ENCODE data around the gene PFN1. TPM values are rescaled to one million over a fixed set of nuclear protein-coding genes. Genes with fewer than 3 reads are reported as not detected.

Gene PFN1
- total RNA-seq, 1 experiment from 2014 or later = 367 TPM

DNA sequence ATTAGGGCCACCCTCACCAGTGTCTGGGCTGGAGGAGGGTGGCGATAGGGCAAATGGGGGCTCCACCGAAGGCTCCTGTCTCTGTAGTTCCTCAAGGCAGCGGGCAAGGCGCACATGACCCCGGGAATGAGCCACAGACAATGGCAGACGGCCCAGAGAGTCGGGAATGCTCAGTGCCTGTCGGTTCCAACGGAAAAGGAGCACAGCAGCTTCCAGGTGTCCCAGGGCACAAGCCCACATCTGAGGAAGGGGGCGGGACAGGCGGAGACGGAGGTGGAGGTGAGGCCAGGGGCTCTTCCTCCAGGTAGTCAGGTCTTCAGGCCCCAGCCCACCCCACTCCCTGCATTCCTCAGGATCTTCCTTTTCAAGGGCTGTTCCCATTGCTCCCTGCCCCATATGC is 24.4 kb upstream of the PFN1 start:
- CTCF ChIA-PET = no interaction called here
- TF ChIP-seq CTCF (IDR thresholded peaks at IDR 0.05; ENCODE audit: insufficient read depth in 1 of 2, low read depth in 1 of 2, low read length in 1 of 2, severe bottlenecking in 1 of 2, unreplicated experiment in 1 of 2) = no peak
- Histone ChIP-seq H3K36me3 (ENCODE audit: control insufficient read depth, insufficient read depth, low read length) (no peaks in the 10 kb centered on the region), H3K9me3 (no peaks in the 10 kb centered on the region), H3K4me1 (peaks cover 4% of the 10 kb centered on the region; the same call in 1 of the 2 replicates), H3K4me3 (ENCODE audit: low read depth, low read length) (no peak overlapping the region), H3K27me3 (replicated peaks; ENCODE audit: control insufficient read depth, insufficient read depth, low read length) (no peaks in the 10 kb centered on the region)
- no peaks in the 10 kb centered on the region for H3K27me3 Mint-ChIP-seq (ENCODE audit: insufficient read depth, unreplicated experiment)
- no TSS peak for BruUV-seq (replicated peaks)
- POLR2A ChIA-PET = no interaction called here
- H3K36me3 Mint-ChIP-seq (ENCODE audit: insufficient read depth, unreplicated experiment) = peaks cover 37% of the 10 kb centered on the region
- intact Hi-C loops (cut with micrococcal nuclease; ENCODE audit: unreplicated experiment) = no loop called here
- H3K4me1 Mint-ChIP-seq (ENCODE audit: low read depth, unreplicated experiment) = peaks cover 9% of the 10 kb centered on the region
- peak overlapping the region; percentile 49 for H3K4me3 Mint-ChIP-seq (ENCODE audit: unreplicated experiment)
- H3K27ac Mint-ChIP-seq (ENCODE audit: unreplicated experiment) = peak overlapping the region; percentile 66
- DNase-seq = no peak
- H3K9me3 Mint-ChIP-seq (ENCODE audit: unreplicated experiment) = no peaks in the 10 kb centered on the region

- BruUV-seq (replicated peaks) = no TSS peak
- Mint-ChIP-seq H3K27me3 (ENCODE audit: insufficient read depth, unreplicated experiment) (no peaks in the 10 kb centered on the region), H3K4me3 (ENCODE audit: unreplicated experiment) (peak overlapping the region; percentile 49), H3K27ac (ENCODE audit: unreplicated experiment) (peak overlapping the region; percentile 66), H3K4me1 (ENCODE audit: low read depth, unreplicated experiment) (peaks cover 9% of the 10 kb centered on the region), H3K36me3 (ENCODE audit: insufficient read depth, unreplicated experiment) (peaks cover 37% of the 10 kb centered on the region), H3K9me3 (ENCODE audit: unreplicated experiment) (no peaks in the 10 kb centered on the region)
- TF ChIP-seq CTCF (IDR thresholded peaks at IDR 0.05; ENCODE audit: insufficient read depth in 1 of 2, low read depth in 1 of 2, low read length in 1 of 2, severe bottlenecking in 1 of 2, unreplicated experiment in 1 of 2) = no peak
- H3K4me1 ChIP-seq = peaks cover 4% of the 10 kb centered on the region; the same call in 1 of the 2 replicates
- no peaks in the 10 kb centered on the region for H3K27me3 ChIP-seq (replicated peaks; ENCODE audit: control insufficient read depth, insufficient read depth, low read length)
- H3K36me3 ChIP-seq (ENCODE audit: control insufficient read depth, insufficient read depth, low read length) = no peaks in the 10 kb centered on the region
- no peak for DNase-seq
- H3K9me3 ChIP-seq = no peaks in the 10 kb centered on the region
- intact Hi-C loops (cut with micrococcal nuclease; ENCODE audit: unreplicated experiment) = no loop called here
- no peak overlapping the region for H3K4me3 ChIP-seq (ENCODE audit: low read depth, low read length)
- ChIA-PET POLR2A (no interaction called here), CTCF (no interaction called here)
Measured at GRCh38 chr17:4972322-4972721, 24.0 kb upstream of the PFN1 start.

DNA sequence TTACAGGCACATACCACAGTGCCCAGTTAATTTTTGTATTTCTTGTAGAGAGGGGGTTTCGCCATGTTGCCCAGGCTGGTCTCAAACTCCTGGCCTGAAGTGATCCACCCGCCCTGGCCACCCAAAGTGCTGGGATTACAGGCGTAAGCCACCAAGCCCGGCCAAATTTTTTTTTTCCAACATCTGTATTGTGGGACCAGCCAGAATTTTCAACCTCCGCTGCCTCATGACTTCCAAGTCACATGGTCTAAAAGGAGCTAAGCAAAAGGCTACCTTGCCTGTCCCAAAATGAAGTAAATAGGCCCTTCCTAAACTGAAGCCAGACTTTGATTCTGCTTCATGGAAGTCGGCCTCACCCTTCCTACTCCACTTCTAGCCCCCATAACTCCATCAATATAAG is 23.5 kb upstream of the PFN1 start:
- H3K36me3 ChIP-seq (ENCODE audit: control insufficient read depth, insufficient read depth, low read length) = no peaks in the 10 kb centered on the region
- POLR2A ChIA-PET = interaction anchor here (0.6 kb wide), 1 partner anchor 122 kb away, joined by 3 read pairs; no protein-coding TSS in a partner anchor
- H3K36me3 Mint-ChIP-seq (ENCODE audit: insufficient read depth, unreplicated experiment) = peaks cover 37% of the 10 kb centered on the region
- peaks cover 4% of the 10 kb centered on the region; the same call in 1 of the 2 replicates for H3K4me1 ChIP-seq
- no peaks in the 10 kb centered on the region for H3K9me3 Mint-ChIP-seq (ENCODE audit: unreplicated experiment)
- no peaks in the 10 kb centered on the region for H3K27me3 ChIP-seq (replicated peaks; ENCODE audit: control insufficient read depth, insufficient read depth, low read length)
- DNase-seq = no peak
- intact Hi-C loops (cut with micrococcal nuclease; ENCODE audit: unreplicated experiment) = no loop called here
- H3K4me1 Mint-ChIP-seq (ENCODE audit: low read depth, unreplicated experiment) = peaks cover 9% of the 10 kb centered on the region
- CTCF ChIA-PET = no interaction called here
- BruUV-seq (replicated peaks) = no TSS peak
- no peak overlapping the region for H3K27ac Mint-ChIP-seq (ENCODE audit: unreplicated experiment)
- H3K9me3 ChIP-seq = no peaks in the 10 kb centered on the region
- no peak overlapping the region for H3K4me3 Mint-ChIP-seq (ENCODE audit: unreplicated experiment)
- no peaks in the 10 kb centered on the region for H3K27me3 Mint-ChIP-seq (ENCODE audit: insufficient read depth, unreplicated experiment)
- no peak overlapping the region for H3K4me3 ChIP-seq (ENCODE audit: low read depth, low read length)
- TF ChIP-seq CTCF (IDR thresholded peaks at IDR 0.05; ENCODE audit: insufficient read depth in 1 of 2, low read depth in 1 of 2, low read length in 1 of 2, severe bottlenecking in 1 of 2, unreplicated experiment in 1 of 2) = no peak

Measured in Caco-2 (cell line).